ENCODE results near the gene CCDC88C.

The CCDC88C gene

DNA sequence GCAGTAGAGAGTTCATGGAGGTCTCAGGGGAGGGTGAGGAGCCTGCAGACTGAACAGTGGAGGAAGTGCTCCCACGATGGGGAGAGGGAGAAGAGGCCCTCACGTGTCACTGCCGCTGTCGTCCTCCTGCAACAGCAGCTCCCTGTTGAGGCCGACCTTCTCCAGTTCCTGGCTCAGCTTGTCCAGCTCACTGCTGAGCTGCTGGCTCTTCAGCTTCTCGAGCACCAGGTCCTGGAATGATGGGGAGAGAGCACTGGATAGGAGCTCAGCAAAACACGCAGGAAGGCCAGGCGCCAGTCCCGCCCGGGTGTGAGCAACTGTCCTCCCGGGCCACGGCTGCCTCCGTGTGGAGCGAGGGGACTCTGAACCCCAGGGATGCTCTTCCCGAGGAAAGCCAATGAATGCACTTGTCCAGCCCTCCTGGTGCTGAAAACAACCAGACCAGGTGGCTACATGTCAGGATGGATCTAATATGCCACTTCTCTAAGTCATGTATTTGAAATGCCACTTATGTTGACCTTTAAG lies 107.8 kb downstream of the CCDC88C start:
- no peak for DNase-seq (ENCODE audit: low read depth)

DNA sequence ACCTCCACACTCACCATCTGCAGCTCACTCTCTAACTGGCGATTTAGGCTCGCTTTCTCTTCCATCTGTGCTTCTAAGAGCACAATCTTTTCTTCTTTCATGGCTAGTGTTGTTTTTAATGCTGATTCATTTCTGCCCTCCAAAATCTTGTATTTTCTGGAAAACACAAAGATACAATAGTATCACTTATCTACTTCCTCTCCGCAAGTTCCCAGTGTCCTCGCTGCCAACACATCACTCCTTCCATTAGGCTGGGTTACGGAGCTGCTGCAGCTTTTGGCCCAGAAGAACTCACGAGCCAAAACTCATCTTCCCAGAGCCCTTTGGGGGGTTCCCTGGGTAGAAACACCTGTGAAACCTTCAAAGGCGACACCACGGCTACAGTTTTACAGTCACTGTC lies 109.3 kb downstream of the CCDC88C start:
- no peak for DNase-seq (ENCODE audit: low read depth)

DNA sequence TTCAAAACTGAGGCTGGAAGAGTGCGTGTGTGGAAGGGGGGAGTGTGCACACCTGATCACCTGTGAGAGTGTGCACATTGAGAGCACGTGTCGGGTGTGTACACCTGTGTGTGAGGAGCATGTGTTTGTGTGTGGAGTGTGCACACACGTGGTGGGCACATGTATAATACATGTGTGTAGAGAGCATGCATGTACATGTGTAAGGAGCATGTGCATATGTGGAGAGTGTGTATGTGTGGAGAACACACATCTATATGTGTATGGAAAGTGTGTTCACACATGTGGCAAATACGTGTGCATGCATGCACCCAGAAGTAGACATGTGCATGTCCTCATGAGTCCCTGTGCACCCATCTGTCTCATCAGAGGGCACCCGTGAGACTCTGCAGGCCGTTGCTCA lies 110.0 kb downstream of the CCDC88C start:
- no peak for DNase-seq (ENCODE audit: low read depth)

DNA sequence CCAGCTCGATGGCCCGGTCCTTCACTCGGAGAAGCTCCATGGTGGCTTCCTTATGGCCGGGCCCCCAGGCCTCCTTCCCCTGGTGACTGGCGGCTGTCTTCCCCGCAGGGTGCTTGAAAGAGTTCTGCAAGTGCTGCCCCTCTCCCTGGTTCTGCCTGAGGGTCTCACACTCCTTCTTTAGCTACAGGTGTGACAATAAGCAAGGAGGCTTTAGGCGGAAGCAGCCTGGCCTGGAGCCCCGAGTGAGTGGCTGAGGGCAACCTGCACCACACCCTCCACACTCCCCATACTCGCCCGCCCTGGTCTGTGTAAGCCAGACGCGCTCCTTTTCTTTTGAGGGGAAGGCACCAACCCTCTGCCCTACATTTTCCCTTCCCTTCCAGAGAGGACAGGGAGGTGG lies 110.6 kb downstream of the CCDC88C start:
- no peak for DNase-seq (ENCODE audit: low read depth)

DNA sequence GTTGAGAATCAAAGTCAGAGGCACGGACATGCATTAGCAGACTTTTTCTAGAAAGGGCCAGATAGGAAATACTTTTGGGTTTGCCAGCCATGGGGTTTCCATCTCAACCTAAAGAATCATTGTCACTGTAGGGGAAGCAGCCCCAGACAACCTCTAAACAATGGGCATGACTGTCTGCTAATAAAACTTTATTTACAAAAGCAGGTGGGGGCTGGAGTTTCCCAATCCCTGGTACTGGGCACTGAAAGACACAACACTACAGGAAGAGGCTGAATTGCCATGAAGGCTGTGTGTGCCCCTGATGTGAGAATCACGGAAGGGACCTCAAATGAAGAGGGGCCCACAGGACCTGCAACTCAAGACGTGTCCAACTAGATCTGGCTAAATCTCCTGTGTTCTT lies 111.1 kb downstream of the CCDC88C start:
- DNase-seq (ENCODE audit: low read depth): no peak

DNA sequence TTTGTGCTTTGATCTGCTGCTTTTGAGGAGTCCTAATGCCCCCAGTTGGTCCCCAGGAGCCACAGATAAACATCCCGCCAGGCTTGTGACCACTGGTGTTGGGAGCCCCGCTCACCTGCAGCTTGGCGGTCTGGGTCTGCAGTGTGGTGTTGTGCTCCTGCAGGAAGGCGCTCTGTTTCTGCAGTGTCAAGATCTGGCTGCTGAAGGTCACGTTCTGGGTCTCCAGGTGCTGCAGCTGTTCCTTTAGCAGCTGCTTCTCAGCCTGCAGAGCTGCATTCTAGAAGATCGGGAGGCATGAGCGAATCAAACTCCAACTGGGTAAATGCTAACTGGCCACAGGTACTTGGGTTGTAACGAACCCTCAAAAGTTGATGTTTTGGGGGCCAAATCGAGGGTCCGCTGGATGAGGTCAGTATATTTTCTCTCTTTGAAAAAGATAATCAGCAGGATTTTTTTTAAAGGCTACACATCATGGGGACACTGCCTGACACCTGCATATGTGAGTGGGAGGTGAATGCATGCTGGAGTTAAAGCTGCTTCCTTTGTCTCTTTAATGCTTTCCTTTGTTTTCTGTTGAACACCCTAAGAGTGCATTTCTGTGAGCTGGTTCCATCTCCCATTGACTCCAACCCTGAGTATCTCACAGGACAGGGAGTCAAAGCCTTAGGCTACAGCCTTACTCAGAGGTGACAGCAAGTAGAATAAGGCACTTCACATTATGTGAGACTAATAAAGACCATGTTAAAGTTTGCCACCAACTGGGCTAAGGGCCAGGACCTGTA lies 111.8 kb downstream of the CCDC88C start:
- DNase-seq (ENCODE audit: low read depth): no peak

DNA sequence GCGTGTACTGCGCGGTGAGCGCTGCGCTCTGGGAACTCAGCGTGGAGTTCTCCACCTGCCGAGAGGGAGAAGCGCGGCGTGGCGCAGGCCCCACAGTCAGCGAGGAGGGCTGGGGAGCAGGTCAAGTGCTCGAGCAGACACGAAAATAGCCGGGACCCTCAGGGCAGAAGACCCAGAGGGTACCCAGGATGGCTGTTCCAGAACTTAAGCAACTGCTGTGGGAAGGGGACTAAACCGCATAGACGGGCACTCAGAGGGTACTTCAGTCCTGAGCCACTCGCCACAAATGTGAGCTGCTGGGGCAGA lies 113.7 kb downstream of the CCDC88C start:
- DNase-seq (ENCODE audit: low read depth): no peak

DNA sequence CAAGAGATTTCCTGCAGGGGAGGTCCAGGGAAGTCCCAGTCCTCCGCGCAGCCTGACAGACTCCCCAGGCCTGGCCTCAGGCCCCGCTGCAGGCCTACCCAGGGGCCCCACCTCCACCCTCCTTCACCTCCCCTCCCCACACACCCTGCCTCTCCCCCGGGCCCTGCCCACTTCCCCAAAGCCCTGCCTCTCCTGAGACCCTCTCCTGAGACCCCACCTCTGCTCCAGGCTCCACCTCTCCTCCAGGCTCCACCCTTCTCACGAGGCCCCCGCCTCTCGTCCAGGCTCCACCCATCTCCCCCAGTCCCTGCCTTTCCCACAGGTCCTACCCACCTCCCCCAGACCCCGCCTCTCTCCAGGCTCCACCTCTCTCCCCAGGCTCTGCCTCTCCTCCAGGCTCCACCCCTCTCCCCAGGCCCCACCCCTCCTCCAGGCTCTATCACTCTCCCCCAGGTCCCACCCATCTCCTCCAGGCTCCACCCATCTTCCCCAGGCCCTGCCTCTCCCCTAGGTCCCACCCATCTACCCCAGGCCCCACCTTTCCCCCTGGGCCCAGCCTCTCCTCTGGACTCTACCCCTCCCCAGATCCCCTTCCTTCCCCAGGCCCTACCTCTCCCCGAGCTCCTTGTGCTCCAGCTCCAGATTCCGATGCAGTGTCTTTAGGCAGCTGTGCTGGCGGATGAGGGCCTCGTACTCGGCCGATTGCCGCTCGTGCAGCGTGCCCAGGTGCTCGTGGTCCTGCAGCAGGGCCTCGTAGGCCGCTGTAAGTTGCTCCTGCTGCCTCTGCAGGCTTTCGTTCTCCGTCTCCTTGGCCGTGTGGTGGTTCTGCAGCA lies 114.3 kb downstream of the CCDC88C start:
- DNase-seq (ENCODE audit: low read depth): no peak

DNA sequence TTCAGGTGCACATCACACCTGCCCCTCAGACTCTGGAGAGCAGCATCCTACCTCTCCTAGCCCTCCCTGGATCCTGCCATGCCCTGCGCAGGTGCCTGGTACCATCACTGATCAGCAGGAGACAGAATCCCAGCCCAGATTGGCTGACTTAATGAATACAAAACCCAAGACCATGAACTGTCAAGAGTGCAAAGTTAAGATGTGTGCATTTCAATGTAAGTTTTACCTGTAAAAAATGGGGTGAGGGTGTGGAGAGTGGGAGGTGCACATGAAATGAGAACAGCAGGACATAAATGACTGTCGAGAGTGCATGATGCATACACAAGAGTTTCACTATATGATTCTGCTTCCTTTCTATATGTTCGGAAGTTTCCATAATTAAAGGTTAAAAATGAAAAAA lies 115.2 kb downstream of the CCDC88C start:
- DNase-seq (ENCODE audit: low read depth): no peak

DNA sequence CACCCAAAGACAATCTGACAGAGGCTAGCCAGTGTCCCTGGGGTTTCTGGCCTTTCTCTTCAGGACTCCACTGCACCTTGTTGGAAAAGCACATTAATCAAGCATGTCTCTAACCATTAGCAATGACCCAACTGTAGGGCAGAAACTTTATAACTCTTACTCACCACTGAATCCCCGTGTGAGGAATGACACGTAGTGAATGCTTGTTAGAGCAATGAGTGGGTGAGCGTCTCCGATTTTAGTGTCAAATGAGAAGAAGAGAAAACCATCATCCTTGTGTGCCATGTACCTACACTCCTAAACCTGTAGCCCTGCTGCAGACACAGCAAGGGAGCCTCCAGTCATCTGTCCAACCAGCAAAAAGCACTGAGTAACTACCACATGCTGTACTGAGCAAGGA lies 116.7 kb downstream of the CCDC88C start:
- DNase-seq (ENCODE audit: low read depth): no peak

DNA sequence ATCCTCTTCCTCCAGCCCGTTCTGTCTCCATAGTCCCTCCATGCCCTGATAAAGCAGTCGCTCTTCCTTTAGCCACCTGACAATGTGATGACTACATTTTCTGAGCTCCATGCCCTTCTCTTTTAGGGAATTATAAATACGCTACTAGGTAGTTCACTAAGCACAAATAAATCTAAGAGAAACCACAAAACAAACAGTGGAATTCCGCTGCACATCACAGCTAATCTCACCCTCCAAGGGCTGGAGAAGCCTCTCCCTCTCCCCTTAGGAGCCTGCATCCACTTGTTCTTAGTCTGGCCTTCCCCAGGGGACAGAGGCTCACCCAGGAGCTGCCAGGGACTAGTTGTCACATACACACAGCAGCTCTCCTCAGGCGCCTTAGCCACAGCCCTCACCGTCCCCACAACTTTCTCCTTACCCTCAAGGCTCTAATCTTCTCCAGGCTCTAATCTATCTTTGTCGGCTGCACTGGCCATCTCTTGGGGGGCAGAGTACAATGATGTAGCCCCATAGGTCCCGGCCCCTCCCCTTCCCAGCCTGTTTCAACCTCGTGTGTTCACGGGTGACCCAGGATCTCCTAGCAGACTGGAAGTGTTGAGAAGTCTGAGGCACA lies 117.2 kb downstream of the CCDC88C start:
- no peak for DNase-seq (ENCODE audit: low read depth)

DNA sequence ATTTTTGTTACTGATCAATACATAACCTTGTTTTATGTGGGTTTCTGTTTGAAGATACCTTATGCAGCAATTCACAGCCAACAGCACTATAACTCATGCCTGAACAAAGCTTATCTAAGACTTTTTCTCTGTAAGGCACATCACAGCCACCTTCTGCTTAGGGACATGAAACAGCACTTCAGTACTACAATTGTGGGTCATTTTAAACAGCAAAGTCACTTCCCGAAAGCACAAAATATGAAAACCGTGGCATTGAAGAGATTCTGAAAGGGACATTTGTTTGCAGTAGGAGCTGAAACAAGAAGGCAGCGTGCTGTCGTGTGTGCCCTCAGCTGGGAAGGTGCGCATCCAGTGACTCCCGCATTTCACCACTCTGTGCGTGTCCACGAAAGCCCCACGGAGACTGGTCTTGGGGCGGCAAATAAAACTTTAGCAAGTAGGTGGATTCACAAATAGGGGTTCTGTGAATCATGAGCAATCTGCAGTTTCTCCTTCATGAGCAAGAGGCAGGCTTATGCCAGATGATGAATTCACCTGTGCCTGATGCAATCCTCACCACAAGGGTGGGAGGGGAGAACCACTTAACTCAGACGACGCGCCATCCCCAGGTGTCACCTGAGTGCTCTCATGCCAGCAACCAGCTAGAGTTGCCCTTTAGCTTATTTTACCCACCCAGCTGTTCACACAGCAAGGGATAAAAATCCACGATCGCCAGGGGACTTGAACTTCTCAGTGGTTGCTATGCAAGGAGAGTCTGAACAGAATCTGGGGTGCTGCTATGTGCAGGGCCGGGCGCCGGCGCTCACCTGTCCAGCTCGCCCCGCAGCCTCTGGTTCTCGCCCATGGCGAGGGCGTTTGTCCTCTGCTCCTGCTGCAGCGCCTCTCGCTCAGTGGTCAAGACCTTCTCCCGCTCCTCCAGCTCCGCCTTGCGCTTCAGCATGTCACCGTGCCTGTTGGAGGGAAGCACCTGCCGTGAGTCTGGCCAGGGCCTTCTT lies 118.2 kb downstream of the CCDC88C start:
- DNase-seq (ENCODE audit: low read depth): no peak

DNA sequence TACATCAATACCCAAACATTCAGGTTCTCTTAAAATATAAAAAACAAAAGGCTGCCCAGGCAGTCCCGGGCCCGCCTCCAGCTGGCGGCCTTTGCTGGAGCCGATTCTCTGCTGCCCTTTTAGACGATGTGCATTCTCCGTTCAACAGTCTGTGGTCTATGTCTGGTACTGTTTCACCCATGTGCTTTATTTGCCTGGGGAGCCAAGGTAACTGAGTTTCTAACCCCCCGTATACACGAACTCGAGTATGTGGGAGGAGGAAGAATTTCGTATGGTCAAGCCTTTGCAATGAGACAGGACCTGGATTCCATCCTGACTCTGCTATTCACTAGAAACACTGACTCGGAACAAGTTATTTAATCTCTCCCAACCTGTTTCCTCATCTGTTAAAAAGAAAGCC lies 119.0 kb downstream of the CCDC88C start:
- no peak for DNase-seq (ENCODE audit: low read depth)

DNA sequence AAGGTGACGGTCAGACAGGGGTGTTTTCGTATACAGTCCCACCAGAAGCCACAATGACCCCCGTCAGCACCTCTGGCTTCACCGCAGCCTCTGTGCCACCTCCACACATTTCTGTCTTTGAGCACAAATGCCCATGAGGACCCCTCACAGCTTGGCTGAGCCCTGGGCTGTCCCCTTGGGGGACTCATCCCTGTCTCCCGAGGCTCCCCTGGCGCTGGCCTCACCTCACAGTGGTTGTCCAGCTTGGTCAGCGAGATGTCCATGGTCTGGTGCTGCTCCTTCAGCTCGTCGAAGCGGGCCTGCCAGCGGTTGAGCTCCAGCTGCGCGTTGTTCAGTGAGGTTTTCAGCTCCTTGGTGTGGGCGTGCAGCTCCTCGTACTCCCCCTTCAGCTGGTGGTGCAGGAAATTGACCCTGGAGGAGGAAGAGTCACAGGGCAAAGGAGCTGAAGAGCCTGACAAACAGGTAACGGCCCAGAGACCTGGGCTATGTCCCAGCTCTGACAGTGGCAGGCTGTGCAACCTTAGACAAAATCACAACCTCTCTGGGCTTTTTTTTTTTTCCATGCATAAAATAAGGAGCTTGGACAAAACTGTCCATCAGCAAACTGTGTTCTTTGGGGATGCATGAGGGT lies 120.4 kb downstream of the CCDC88C start:
- DNase-seq (ENCODE audit: low read depth): no peak

DNA sequence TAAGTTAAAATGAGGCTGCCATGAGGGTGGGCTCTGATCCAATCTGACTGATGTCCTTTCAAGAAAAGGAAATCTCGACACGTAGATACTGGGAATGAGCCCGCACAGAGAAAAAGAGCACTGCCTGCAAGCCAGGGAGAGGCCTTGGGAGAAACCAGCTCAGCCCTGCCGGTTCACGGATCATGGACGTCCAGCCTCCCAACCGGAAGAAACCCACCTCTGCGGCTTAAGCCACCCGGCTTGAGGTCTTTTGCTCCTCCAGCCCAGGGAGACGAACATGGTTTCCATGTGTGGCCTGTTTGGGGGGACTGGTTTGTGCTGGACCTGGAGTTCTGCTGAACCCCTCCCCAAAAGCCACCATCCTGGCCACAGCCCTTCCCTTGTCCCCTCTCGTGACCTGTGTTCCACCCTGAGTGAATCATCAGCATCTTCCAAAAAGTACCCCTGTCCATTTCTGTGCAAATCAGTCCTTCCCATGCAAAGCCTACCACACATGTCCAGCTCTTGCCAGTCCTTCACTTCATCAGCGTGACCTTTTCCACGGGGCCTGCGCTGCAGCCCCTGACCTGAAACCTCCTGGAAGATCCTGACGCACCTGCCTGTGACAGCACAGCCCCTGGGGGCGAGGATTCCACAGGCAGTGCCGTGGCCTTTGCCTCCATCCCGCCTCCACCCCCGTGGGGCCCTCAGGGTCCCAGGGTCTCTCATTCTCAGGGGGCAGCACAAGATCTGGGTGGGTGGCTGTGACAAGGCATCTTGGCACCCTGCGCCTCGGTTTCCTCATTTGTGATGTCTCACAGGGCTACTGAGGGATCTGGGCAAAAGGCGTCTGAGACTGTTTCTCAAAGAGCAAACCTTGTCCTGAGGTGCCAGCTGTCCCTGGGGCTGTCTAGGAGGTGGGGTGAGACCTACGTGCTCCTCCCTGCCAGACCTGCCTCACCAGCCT lies 121.5 kb downstream of the CCDC88C start:
- DNase-seq (ENCODE audit: low read depth): no peak

DNA sequence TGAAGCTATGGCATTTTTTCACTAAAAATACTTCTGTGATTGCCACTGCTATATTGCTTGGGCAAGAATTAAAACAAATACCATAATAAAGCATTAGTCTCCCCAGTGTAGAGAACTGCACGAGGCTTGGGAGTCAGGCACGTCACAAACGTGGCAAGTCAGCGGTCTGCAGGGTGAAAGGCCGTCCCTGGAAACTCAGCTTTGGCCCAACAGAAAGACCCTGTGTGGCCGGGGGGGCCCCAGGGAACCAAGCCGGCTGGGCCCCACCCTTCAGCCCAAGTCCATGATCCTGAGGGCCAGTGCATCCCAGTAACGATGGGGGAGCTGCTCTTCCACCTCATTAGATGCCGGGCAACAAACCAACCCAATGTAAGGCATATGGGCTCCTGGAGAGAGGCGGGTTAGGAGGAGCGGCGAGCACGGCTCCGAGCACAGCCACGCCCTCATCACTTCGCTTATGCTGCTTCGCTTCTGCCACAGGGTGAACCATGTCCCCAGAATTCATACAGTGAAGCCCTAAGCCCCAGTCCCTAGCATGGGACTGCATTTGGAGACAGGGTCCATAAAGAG lies 122.3 kb downstream of the CCDC88C start:
- no peak for DNase-seq (ENCODE audit: low read depth)

DNA sequence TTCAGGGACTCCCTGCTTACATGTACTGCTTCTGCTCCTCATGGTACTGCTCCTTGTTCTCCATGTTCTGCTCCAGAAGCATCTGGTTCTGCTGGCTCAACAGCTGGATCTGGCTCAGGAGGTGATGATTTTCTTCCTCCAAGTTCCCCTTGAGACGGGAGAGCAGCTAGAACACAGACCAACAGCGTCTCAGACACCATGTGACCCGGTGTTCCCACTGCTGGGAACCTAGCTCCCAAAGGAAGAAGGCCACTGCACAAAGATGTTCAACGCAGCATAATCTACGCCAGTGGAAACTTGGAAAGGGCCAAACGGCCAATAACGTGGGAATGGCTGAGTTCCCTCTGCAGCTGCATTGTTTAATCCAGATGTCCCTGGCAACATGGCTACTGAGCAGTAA lies 123.5 kb downstream of the CCDC88C start:
- no peak for DNase-seq (ENCODE audit: low read depth)

DNA sequence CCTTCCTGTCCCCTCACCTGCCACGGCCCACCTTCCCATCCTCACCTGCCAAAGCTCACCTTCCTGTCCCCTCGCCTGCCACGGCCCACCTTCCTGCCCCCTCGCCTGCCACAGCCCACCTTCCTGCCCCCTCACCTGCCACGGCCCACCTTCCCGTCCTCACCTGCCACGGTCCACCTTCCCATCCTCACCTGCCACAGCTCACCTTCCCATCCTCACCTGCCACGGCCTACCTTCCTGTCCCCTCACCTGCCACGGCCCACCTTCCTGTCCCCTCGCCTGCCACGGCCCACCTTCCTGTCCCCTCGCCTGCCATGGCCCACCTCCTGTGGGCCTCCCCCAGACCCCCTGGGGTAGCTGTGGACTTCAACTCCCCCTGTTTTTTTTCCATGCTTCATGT lies 124.3 kb downstream of the CCDC88C start:
- no peak for DNase-seq (ENCODE audit: low read depth)

DNA sequence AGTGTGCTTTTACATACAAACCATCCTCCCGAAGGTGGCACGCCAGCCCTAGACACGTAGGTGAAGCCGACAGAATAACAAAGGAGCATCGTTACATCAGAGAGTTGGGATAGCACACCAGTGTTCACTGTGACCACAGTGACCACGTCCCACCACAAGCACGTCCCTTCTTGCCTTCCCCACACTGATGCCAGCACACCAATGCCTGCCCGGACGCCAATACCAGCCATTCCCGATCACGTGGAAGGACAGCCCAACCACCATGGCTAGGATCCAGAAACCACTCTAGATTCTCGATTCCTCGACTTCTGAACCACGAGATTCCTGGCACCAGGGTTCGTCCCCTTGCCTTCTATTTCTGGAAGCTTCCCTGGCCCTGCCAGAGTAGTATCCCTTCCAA lies 125.1 kb downstream of the CCDC88C start:
- no peak for DNase-seq (ENCODE audit: low read depth)

Data from activated T-cell treated with anti-CD3 and anti-CD28 coated beads for 1 hour (primary cell).